Measurements from ENCODE around the gene VCL.

The VCL gene

GRCh38 chr10:74160013-74160412 lies 162.1 kb downstream of the VCL start:
- DNase-seq: no peak

- DNase-seq: no peak
These were observed 165.6 kb downstream of the VCL start for GRCh38 chr10:74163319-74164068.

GRCh38 chr10:74164716-74165529 lies 167.0 kb downstream of the VCL start:
- no peak for DNase-seq

- DNase-seq: no peak
These were observed 167.6 kb downstream of the VCL start for GRCh38 chr10:74165530-74165901.

GRCh38 chr10:74167443-74167842 lies 169.5 kb downstream of the VCL start:
- no peak for DNase-seq

Data from stimulated activated CD4-positive, alpha-beta T cell treated with anti-CD3 and anti-CD28 coated beads, Interleukin-2, amount 100 ng/mL, for 48 hours (primary cell).